Lung (tissue), 12 donors: ENCODE results near the gene MRPS6. TPM values are rescaled to one million over a fixed set of nuclear protein-coding genes. Genes with fewer than 3 reads are reported as not detected.
A peak's percentile ranks its signal among the peaks of the same experiment; 100 is the strongest.

Experiments used
- ATAC-seq: fragments of 200-7000 bp; cut with Tn5 transposase; one replicate; pipeline ENCODE4 v1.9.1; 2020; ENCODE audit warnings: moderate number of reproducible peaks; ENCODE audit not compliant: insufficient read depth, low FRiP score
- DNase-seq, 3 donors: peaks; one replicate each; pipeline ENCODE4 v3.0.0-alpha.2; 2013 to 2017
- H3K27ac ChIP-seq, 2 donors: one replicate each; pipeline ENCODE4 v1.5.1; 2013; ENCODE audit warnings: mild to moderate bottlenecking in 2 of 2, moderate library complexity in 2 of 2, control low read depth in 1 of 2, inconsistent platforms in 1 of 2, low read depth in 1 of 2, low read length in 1 of 2
- H3K27me3 ChIP-seq, 3 donors: one replicate each; pipeline ENCODE4 v1.5.1; 2013; ENCODE audit warnings: low read length in 2 of 3; ENCODE audit not compliant: control insufficient read depth in 3 of 3, insufficient read depth in 3 of 3
- H3K36me3 ChIP-seq, 4 donors: one replicate each; pipeline ENCODE4 v1.5.1; 2013; ENCODE audit warnings: low read length in 4 of 4, mild to moderate bottlenecking in 1 of 4, moderate library complexity in 1 of 4; ENCODE audit not compliant: control insufficient read depth in 4 of 4, insufficient read depth in 4 of 4
- H3K4me1 ChIP-seq, 5 donors: one replicate each; pipeline ENCODE4 v1.5.1; 2013; ENCODE audit warnings: low read length in 5 of 5, mild to moderate bottlenecking in 2 of 5, moderate library complexity in 1 of 5; ENCODE audit not compliant: control insufficient read depth in 5 of 5, insufficient read depth in 5 of 5
- H3K4me3 ChIP-seq: one replicate; pipeline ENCODE4 v1.5.1; 2013; ENCODE audit warnings: mild to moderate bottlenecking, control low read depth, moderate library complexity
- H3K9ac ChIP-seq, 2 donors: one replicate each; pipeline ENCODE4 v1.5.1; 2013; ENCODE audit warnings: low read length in 2 of 2, control low read depth in 1 of 2; ENCODE audit not compliant: insufficient read depth in 1 of 2
- H3K9me3 ChIP-seq, 4 donors: one replicate each; pipeline ENCODE4 v1.5.1; 2013; ENCODE audit warnings: low read length in 3 of 4, mild to moderate bottlenecking in 1 of 4, moderate library complexity in 1 of 4; ENCODE audit not compliant: control insufficient read depth in 4 of 4, insufficient read depth in 3 of 4
- CTCF ChIP-seq: IDR thresholded peaks from 2 replicates; pipeline ENCODE4 v1.5.1; 2012; ENCODE audit warnings: mild to moderate bottlenecking; ENCODE audit errors: control extremely low read depth, extremely low read depth
- WGBS, 2 donors: extraction: QIAGEN DNeasy Blood & Tissue Kit; methylation state at CpG; one replicate each; pipeline ENCODE4 v1.1.7; 2013; 5-methylcytosine and 5-hydroxymethylcytosine counted together
- polyA plus RNA-seq, 2 donors: library from polyadenylated mRNA; stranded (reverse); fragments of 200-250 nt; gene quantifications; one replicate each; pipeline ENCODE4 v1.2.1, GENCODE V29; 2013
- total RNA-seq, 2 donors: library from RNA; depleted of rRNA in 1 of 2; stranded (reverse); fragments of >200 nt in 1 of 2; gene quantifications; one replicate each; pipeline ENCODE4 v1.2.1, GENCODE V29; 2014 to 2021
- donor health status: control.
- donor health status: control.
- donor health status: Bipolar disorder and iron deficiency.
- donor health status: healthy.
- donor health status: DM: yes; HTN: yes; CAD: no.

The MRPS6 gene
- total and polyA plus RNA-seq, 4 donors, result 28.4 to 73.9 (median 37.1) TPM

GRCh38 chr21:34034369-34035014 is 38.9 kb upstream of the MRPS6 start:
- no peak for ATAC-seq
- TF ChIP-seq CTCF, result no peak
- Histone ChIP-seq H3K4me1 (no peaks in the 10 kb centered on the region), H3K9ac (no peak overlapping the region), H3K9me3 (no peaks in the 10 kb centered on the region), H3K27me3 (no peaks in the 10 kb centered on the region), H3K27ac (no peak overlapping the region), H3K4me3 (no peak overlapping the region), H3K36me3 (no peaks in the 10 kb centered on the region)
- peak in 1 of 3 donors; percentile 3 for DNase-seq
- 74 to 84% methylated on average over 8 of the region's 8 CpGs for WGBS, 2 donors

DNA sequence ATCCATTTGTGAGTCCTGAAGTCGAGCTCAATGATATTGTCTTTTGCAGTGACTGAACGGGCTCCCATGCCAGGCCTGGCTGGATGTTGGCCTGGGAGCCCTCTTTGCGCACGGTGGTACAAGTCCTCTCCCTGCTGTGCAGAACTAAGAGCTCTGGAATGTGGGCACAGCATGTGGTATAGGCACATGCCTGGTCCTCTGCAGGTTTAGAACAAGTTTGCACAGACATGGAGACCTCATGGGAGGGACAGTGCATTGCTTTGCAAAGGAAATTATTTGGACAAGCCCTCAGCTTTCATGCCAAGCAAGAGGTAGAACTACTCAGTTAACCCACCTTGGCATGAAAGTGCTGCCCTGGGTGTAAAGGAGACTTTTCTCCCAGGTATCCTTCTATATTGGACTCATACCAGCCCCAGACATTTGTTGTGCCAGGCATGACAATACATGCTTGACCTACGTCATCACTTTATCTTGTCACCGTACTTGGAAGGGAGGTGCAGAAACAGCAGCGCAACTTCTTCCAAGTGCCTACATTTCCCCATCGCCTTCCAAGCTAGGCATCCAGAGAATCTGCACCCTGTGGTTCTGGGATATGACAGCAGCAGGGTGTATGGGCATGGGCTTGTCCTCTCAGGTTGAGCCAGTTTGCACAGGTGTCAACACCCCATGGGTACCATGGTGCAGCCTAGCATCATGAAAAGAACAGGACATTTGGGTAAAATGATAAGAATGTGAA is 37.6 kb upstream of the MRPS6 start:
- DNase-seq, result no peak
- 90 to 92% methylated on average over 8 of the region's 8 CpGs for WGBS, 2 donors

GRCh38 chr21:34037009-34037795 is 36.2 kb upstream of the MRPS6 start:
- Histone ChIP-seq H3K9me3 (no peaks in the 10 kb centered on the region), H3K9ac (no peak overlapping the region), H3K4me3 (no peak overlapping the region), H3K27me3 (no peaks in the 10 kb centered on the region), H3K27ac (no peak overlapping the region), H3K36me3 (no peaks in the 10 kb centered on the region), H3K4me1 (no peaks in the 10 kb centered on the region)
- DNase-seq, result no peak
- no peak for ATAC-seq
- TF ChIP-seq CTCF, result no peak
- WGBS, 2 donors, result 81 to 89% methylated on average over 11 of the region's 11 CpGs

More for the DNA sequence above, 37.6 kb upstream of the MRPS6 start:
- Histone ChIP-seq H3K4me3 (no peak overlapping the region), H3K4me1 (no peaks in the 10 kb centered on the region), H3K27ac (no peak overlapping the region), H3K9ac (no peak overlapping the region), H3K36me3 (no peaks in the 10 kb centered on the region), H3K27me3 (no peaks in the 10 kb centered on the region), H3K9me3 (no peaks in the 10 kb centered on the region)
- no peak for ATAC-seq
- no peak for TF ChIP-seq CTCF
